Hepatocyte (in vitro differentiated cells): ENCODE measurements around the gene SAMD14. TPM values are rescaled to one million over a fixed set of nuclear protein-coding genes. Genes with fewer than 3 reads are reported as not detected.
A peak's percentile ranks its signal among the peaks of the same experiment; 100 is the strongest.

ENCODE experiments used
- DNase-seq: peaks from one replicate; pipeline ENCODE4 v3.0.0-alpha.2; 2016; ENCODE audit warnings: low spot score
- H2AFZ ChIP-seq: fragments of 200-600 bp; sonication (generic); 2 replicates; pipeline ENCODE4 v1.6.0; 2016; ENCODE audit warnings: antibody characterized with exemption, mild to moderate bottlenecking
- H3K27ac ChIP-seq: fragments of 200-600 bp; sonication (generic); 2 replicates; pipeline ENCODE4 v1.5.1; 2016; ENCODE audit warnings: mild to moderate bottlenecking
- H3K27me3 ChIP-seq: fragments of 200-600 bp; sonication (generic); 2 replicates; pipeline ENCODE4 v1.6.1; 2016
- H3K36me3 ChIP-seq: fragments of 200-600 bp; sonication (generic); replicated peaks from 2 replicates; pipeline ENCODE4 v1.5.1; 2016; ENCODE audit warnings: low read depth; ENCODE audit not compliant: insufficient read depth
- H3K4me1 ChIP-seq: fragments of 200-600 bp; sonication (generic); 2 replicates; pipeline ENCODE4 v1.5.1; 2016; ENCODE audit warnings: mild to moderate bottlenecking, moderate library complexity; ENCODE audit not compliant: insufficient read depth
- H3K4me2 ChIP-seq: fragments of 200-600 bp; sonication (generic); 2 replicates; pipeline ENCODE4 v1.6.0; 2016
- H3K4me3 ChIP-seq: fragments of 200-600 bp; sonication (generic); 2 replicates; pipeline ENCODE4 v1.5.1; 2016; ENCODE audit warnings: mild to moderate bottlenecking
- H3K79me2 ChIP-seq: fragments of 200-600 bp; sonication (generic); 2 replicates; pipeline ENCODE4 v1.6.0; 2017; ENCODE audit warnings: mild to moderate bottlenecking
- H3K9me2 ChIP-seq: fragments of 200-600 bp; sonication (generic); replicated peaks from 2 replicates; pipeline ENCODE4 v1.6.0; 2017; ENCODE audit warnings: mild to moderate bottlenecking; ENCODE audit not compliant: insufficient read depth
- H3K9me3 ChIP-seq: fragments of 200-600 bp; sonication (generic); 2 replicates; pipeline ENCODE4 v1.5.1; 2016; ENCODE audit warnings: low read depth, mild to moderate bottlenecking
- H4K20me1 ChIP-seq: fragments of 200-600 bp; sonication (generic); 2 replicates; pipeline ENCODE4 v1.6.0; 2016; ENCODE audit warnings: mild to moderate bottlenecking; ENCODE audit not compliant: insufficient read depth, poor library complexity, severe bottlenecking
- CTCF ChIP-seq: fragments of 200-600 bp; sonication (generic); IDR thresholded peaks from 2 replicates; pipeline ENCODE4 v1.5.1; 2016; ENCODE audit warnings: antibody characterized with exemption, mild to moderate bottlenecking; ENCODE audit not compliant: poor library complexity
- EZH2 ChIP-seq: fragments of 200-600 bp; sonication (generic); IDR thresholded peaks from 2 replicates; pipeline ENCODE4 v1.6.1; 2016; ENCODE audit warnings: antibody characterized with exemption, mild to moderate bottlenecking, borderline replicate concordance
- EZH2phosphoT487 ChIP-seq: fragments of 200-600 bp; sonication (generic); IDR thresholded peaks from one replicate; pipeline ENCODE4 v1.6.1; 2018; ENCODE audit warnings: antibody characterized with exemption, mild to moderate bottlenecking, low read depth, moderate library complexity; ENCODE audit not compliant: unreplicated experiment, severe bottlenecking
- WGBS: methylation state at CpG from one replicate; pipeline ENCODE4 v1.1.6; 2016; ENCODE audit warnings: low lambda C conversion rate; ENCODE audit errors: missing lambda C conversion rate; 5-methylcytosine and 5-hydroxymethylcytosine counted together
- polyA plus RNA-seq: library from polyadenylated mRNA; unstranded; fragments of >200 nt; fragmentation: Nextera tagmentation; extraction: Ambion mirVana; gene quantifications from 2 replicates; pipeline ENCODE4 v1.2.1, GENCODE V29; 2016
- total RNA-seq: library from RNA; depleted of rRNA; stranded (reverse); fragments of >200 nt; gene quantifications from 2 replicates; pipeline ENCODE4 v1.2.3, GENCODE V29; 2014

SAMD14 gene
- total and polyA plus RNA-seq, 2 experiments from 2014 or later: 3.1 to 4.2 TPM

DNA sequence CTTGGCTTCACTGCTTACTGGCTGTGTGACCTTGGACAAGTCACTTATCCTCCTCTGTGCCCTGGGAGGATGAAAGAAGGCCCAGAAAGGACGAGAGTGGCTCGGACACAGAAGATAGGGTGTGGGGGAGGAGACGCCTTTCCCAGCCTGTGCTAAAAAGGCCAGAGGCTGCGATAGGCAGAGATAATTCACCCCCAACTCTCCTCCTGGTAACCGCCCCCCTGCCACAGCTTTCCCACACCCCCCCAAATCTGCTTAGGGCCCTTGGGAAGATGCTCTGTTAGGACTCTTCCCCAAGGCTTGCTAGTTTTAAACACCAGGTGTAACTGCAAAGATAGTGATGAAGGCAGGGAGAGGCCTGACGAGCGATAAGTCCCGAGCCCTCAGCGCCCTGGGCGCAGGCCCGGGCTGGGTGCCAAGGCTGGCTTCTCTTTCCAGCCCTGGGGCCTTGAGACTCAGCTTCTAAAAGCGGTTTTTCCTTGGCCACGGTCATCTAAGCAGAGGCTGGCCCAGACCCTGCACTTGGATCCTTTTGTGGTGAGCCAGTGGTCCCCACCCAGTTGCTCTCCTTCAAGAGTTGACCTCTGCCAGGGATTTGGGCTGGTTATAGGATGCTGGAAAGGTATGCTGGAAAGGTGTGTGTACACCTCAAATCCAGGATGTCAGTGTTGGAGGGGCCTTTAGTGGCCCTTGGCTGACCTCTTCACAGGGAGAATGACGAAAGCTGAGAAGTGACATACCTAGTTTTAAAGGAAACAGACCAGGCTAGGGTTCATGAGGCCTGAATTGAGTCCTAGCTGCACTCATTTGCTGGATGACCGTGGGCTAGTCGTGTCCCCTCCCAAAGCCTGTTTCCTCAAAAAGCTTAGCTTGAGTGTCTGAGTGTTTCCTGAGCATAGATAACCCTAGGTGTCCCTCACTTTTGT lies 24.0 kb upstream of the SAMD14 start:
- no peak for TF ChIP-seq EZH2phosphoT487
- TF ChIP-seq CTCF: no peak
- TF ChIP-seq EZH2: no peak

GRCh38 chr17:50152736-50153135 lies 22.8 kb upstream of the SAMD14 start:
- H3K4me3 ChIP-seq: no peak overlapping the region
- peak overlapping the region; percentile 88 for H2AFZ ChIP-seq
- peaks cover 14% of the 10 kb centered on the region for H3K4me1 ChIP-seq
- DNase-seq: no peak
- peaks cover 20% of the 10 kb centered on the region for H4K20me1 ChIP-seq
- peak overlapping the region; percentile 83 for H3K27ac ChIP-seq
- H3K79me2 ChIP-seq: peaks cover 29% of the 10 kb centered on the region
- no peaks in the 10 kb centered on the region for H3K36me3 ChIP-seq
- peak overlapping the region; percentile 98 for H3K4me2 ChIP-seq
- 81% methylated on average over 7 of the region's 7 CpGs for WGBS
- no peaks in the 10 kb centered on the region for H3K9me2 ChIP-seq
- H3K27me3 ChIP-seq: no peaks in the 10 kb centered on the region
- H3K9me3 ChIP-seq: no peaks in the 10 kb centered on the region
- no peak for TF ChIP-seq CTCF
- no peak for TF ChIP-seq EZH2phosphoT487
- no peak for TF ChIP-seq EZH2

More for the DNA sequence above, 24.0 kb upstream of the SAMD14 start:
- Histone ChIP-seq H3K27me3 (no peaks in the 10 kb centered on the region), H3K4me1 (peaks cover 6% of the 10 kb centered on the region), H3K4me2 (no peak overlapping the region), H3K4me3 (no peak overlapping the region), H3K9me3 (no peaks in the 10 kb centered on the region), H4K20me1 (peaks cover 8% of the 10 kb centered on the region), H3K27ac (no peak overlapping the region), H3K36me3 (no peaks in the 10 kb centered on the region), H3K79me2 (peaks cover 17% of the 10 kb centered on the region), H2AFZ (no peak overlapping the region), H3K9me2 (no peaks in the 10 kb centered on the region)
- 87% methylated on average over 14 of the region's 16 CpGs for WGBS
- no peak for DNase-seq

DNA sequence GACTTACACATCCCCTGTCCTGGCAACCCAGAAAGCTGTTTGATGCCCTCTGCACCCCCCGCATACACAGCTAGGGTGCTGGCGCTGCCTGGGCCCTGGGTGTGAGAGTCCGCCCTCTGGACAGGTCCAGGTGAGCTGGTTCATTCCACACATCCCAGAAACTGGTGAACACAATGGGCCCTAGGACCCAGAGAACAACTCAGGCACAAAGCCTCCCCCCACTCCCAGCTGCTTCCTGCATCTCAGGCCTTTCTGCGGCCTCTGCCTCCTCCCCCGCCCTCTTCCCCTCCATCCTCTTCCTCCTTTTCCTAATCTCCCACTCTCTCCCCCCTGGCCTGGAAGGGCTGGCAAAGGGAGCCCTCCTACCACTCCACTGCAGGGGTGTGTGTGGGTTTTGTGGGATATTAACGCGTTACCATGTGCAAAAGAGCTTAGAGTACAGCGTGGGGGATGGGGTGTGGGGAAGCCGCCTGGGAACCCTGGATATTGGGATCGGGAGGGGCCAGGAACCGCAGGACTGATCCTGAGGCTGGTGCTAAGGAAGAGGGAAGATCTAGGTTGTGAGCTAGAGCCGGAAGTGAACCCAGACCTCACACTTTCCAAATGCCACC lies 22.1 kb upstream of the SAMD14 start:
- peak; percentile 91 for DNase-seq
- H3K27me3 ChIP-seq: no peaks in the 10 kb centered on the region
- H3K27ac ChIP-seq: peak overlapping the region; percentile 83
- TF ChIP-seq EZH2: no peak
- H3K4me1 ChIP-seq: peaks cover 21% of the 10 kb centered on the region
- peaks cover 36% of the 10 kb centered on the region for H3K79me2 ChIP-seq
- peak overlapping the region; percentile 98 for H3K4me2 ChIP-seq
- H3K4me3 ChIP-seq: peak overlapping the region; percentile 21
- peaks cover 27% of the 10 kb centered on the region for H4K20me1 ChIP-seq
- WGBS: 6% methylated on average over 11 of the region's 12 CpGs
- H3K9me3 ChIP-seq: no peaks in the 10 kb centered on the region
- H3K9me2 ChIP-seq: no peaks in the 10 kb centered on the region
- peak overlapping the region; percentile 88 for H2AFZ ChIP-seq
- H3K36me3 ChIP-seq: no peaks in the 10 kb centered on the region
